Sigmoid colon (tissue), 7 donors: ENCODE measurements around the gene TNFRSF14. TPM values are rescaled to one million over a fixed set of nuclear protein-coding genes. Genes with fewer than 3 reads are reported as not detected.

Experiments used
- DNase-seq: peaks from one replicate; pipeline ENCODE4 v3.0.0-alpha.2; 2019
- H3K27ac ChIP-seq, 4 donors: fragments of 200-600 bp; sonication (generic); one replicate each; pipeline ENCODE4 v1.5.1; 2016 to 2019; ENCODE audit warnings: mild to moderate bottlenecking in 1 of 4
- H3K27me3 ChIP-seq, 3 donors: fragments of 200-600 bp; sonication (generic); one replicate each; pipeline ENCODE4 v1.5.1; 2019; ENCODE audit warnings: mild to moderate bottlenecking in 1 of 3
- H3K36me3 ChIP-seq, 4 donors: fragments of 200-600 bp; sonication (generic); one replicate each; pipeline ENCODE4 v1.5.1; 2016 to 2019
- H3K4me1 ChIP-seq, 4 donors: fragments of 200-600 bp; sonication (generic); one replicate each; pipeline ENCODE4 v1.5.1; 2017 to 2019
- H3K4me3 ChIP-seq, 4 donors: fragments of 200-600 bp; sonication (generic); one replicate each; pipeline ENCODE4 v1.5.1; 2017 to 2019; ENCODE audit warnings: mild to moderate bottlenecking in 2 of 4, moderate library complexity in 1 of 4
- H3K9me3 ChIP-seq, 4 donors: fragments of 200-600 bp in 3 of 4; sonication (generic) in 3 of 4; one replicate each; pipeline versions ENCODE4 v1.5.1 to v1.6.1; 2013 to 2019
- CTCF ChIP-seq, 4 experiments: fragments of 450-650 bp in 3 of 4; fragments of 200-600 bp in 1 of 4; IDR thresholded peaks; one replicate each; pipeline ENCODE4 v1.5.1; 2016 to 2019; ENCODE audit warnings: antibody characterized with exemption in 4 of 4, mild to moderate bottlenecking in 3 of 4, moderate library complexity in 2 of 4
- EP300 ChIP-seq, 4 donors: sonication (generic); formaldehyde crosslinking; IDR thresholded peaks; one replicate each; pipeline ENCODE4 v1.6.1; 2017; ENCODE audit warnings: antibody characterized with exemption in 4 of 4
- POLR2A ChIP-seq, 2 donors: fragments of 450-650 bp; IDR thresholded peaks; one replicate each; pipeline ENCODE4 v1.6.1; 2016; ENCODE audit warnings: antibody characterized with exemption in 2 of 2, mild to moderate bottlenecking in 2 of 2, moderate library complexity in 2 of 2
- POLR2AphosphoS5 ChIP-seq, 4 donors: sonication (generic); formaldehyde crosslinking; IDR thresholded peaks; one replicate each; pipeline ENCODE4 v1.6.1; 2017; ENCODE audit warnings: antibody characterized with exemption in 4 of 4
- WGBS, 2 donors: extraction: QIAGEN DNeasy Blood & Tissue Kit; methylation state at CpG; one replicate each; pipeline ENCODE4 v1.1.7; 2013; 5-methylcytosine and 5-hydroxymethylcytosine counted together
- intact Hi-C: fragments of 100-400 bp; cut with DNase I; formaldehyde crosslinking; loops from one replicate; pipeline ENCODE4 v1.15.1; 2023
- polyA plus RNA-seq, 3 donors: library from polyadenylated mRNA; stranded (reverse); fragments of 200-250 nt; gene quantifications; one replicate each; pipeline ENCODE4 v1.2.3, GENCODE V29; 2013
- total RNA-seq, 4 donors: library from RNA; depleted of rRNA; stranded (reverse); fragments of >200 nt; gene quantifications; one replicate each; pipeline ENCODE4 v1.1.0, GENCODE V29; 2016
- donor health status: healthy with polysubstance abuse.
- donor health status: Bipolar disorder and iron deficiency.
- donor health status: healthy.

Gene TNFRSF14
- total and polyA plus RNA-seq, 7 donors = 37.5 to 185 (median 64.5) TPM

- intact Hi-C loops = no loop called here
Observed at GRCh38 chr1:2605509-2606395, 49.6 kb downstream of the TNFRSF14 start.

GRCh38 chr1:2606396-2606880 lies 50.3 kb downstream of the TNFRSF14 start:
- 84 to 91% methylated on average over 15 of the region's 15 CpGs for WGBS, 2 donors
- H3K4me3 ChIP-seq = no peak overlapping the region
- H3K36me3 ChIP-seq = no peaks in the 10 kb centered on the region
- no peak overlapping the region for H3K27ac ChIP-seq
- peaks cover 0 to 11% (median 4%) of the 10 kb centered on the region in 4 donors for H3K4me1 ChIP-seq
- no peak for DNase-seq
- peaks cover 0 to 63% (median 12%) of the 10 kb centered on the region in 3 donors for H3K27me3 ChIP-seq
- H3K9me3 ChIP-seq = no peaks in the 10 kb centered on the region
- TF ChIP-seq CTCF (IDR thresholded peaks at IDR 0.05) = no peak
- TF ChIP-seq EP300 (IDR thresholded peaks at IDR 0.05) = no peak
- no peak for TF ChIP-seq POLR2AphosphoS5 (IDR thresholded peaks at IDR 0.05)
- TF ChIP-seq POLR2A (IDR thresholded peaks at IDR 0.05) = no peak
- intact Hi-C loops = no loop called here

More at GRCh38 chr1:2605509-2606395, 49.6 kb downstream of the TNFRSF14 start:
- no peaks in the 10 kb centered on the region for H3K36me3 ChIP-seq
- DNase-seq = no peak
- peaks cover 0 to 5% (median 0%) of the 10 kb centered on the region in 4 donors for H3K9me3 ChIP-seq
- 88% methylated on average over 48 of the region's 48 CpGs for WGBS, 2 donors
- peaks cover 0 to 57% (median 11%) of the 10 kb centered on the region in 3 donors for H3K27me3 ChIP-seq
- TF ChIP-seq POLR2A (IDR thresholded peaks at IDR 0.05) (no peak), EP300 (IDR thresholded peaks at IDR 0.05) (no peak), CTCF (IDR thresholded peaks at IDR 0.05) (no peak), POLR2AphosphoS5 (IDR thresholded peaks at IDR 0.05) (no peak)
- H3K4me1 ChIP-seq = peaks cover 0 to 6% (median 1%) of the 10 kb centered on the region in 4 donors
- no peak overlapping the region for H3K27ac ChIP-seq
- no peak overlapping the region for H3K4me3 ChIP-seq

- peaks cover 0 to 70% (median 18%) of the 10 kb centered on the region in 3 donors for H3K27me3 ChIP-seq
- peaks cover 0 to 11% (median 4%) of the 10 kb centered on the region in 4 donors for H3K4me1 ChIP-seq
- no peaks in the 10 kb centered on the region for H3K9me3 ChIP-seq
- no peaks in the 10 kb centered on the region for H3K36me3 ChIP-seq
- TF ChIP-seq EP300 (IDR thresholded peaks at IDR 0.05) = no peak
- TF ChIP-seq POLR2A (IDR thresholded peaks at IDR 0.05) = no peak
- no peak for TF ChIP-seq POLR2AphosphoS5 (IDR thresholded peaks at IDR 0.05)
- TF ChIP-seq CTCF (IDR thresholded peaks at IDR 0.05) = no peak
- H3K4me3 ChIP-seq = no peak overlapping the region
- intact Hi-C loops = no loop called here
- H3K27ac ChIP-seq = no peak overlapping the region
- no peak for DNase-seq
- 83 to 89% methylated on average over 36 of the region's 36 CpGs for WGBS, 2 donors
Observed at GRCh38 chr1:2606881-2607621, 50.9 kb downstream of the TNFRSF14 start.

- no peak overlapping the region for H3K27ac ChIP-seq
- WGBS, 2 donors = 75 to 79% methylated on average over 13 of the region's 13 CpGs
- no peaks in the 10 kb centered on the region for H3K36me3 ChIP-seq
- no peak overlapping the region for H3K4me3 ChIP-seq
- DNase-seq = peak; percentile 82
- H3K27me3 ChIP-seq = peaks cover 0 to 70% (median 19%) of the 10 kb centered on the region in 3 donors
- peaks cover 0 to 11% (median 4%) of the 10 kb centered on the region in 4 donors for H3K4me1 ChIP-seq
- intact Hi-C loops = no loop called here
- TF ChIP-seq EP300 (IDR thresholded peaks at IDR 0.05) (no peak), CTCF (IDR thresholded peaks at IDR 0.05) (no peak), POLR2A (IDR thresholded peaks at IDR 0.05) (no peak), POLR2AphosphoS5 (IDR thresholded peaks at IDR 0.05) (no peak)
- no peaks in the 10 kb centered on the region for H3K9me3 ChIP-seq
Observed at GRCh38 chr1:2607641-2608091, 51.5 kb downstream of the TNFRSF14 start.
